Aortic smooth muscle cell (primary cell): ENCODE results near the gene LAIR1. TPM values are rescaled to one million over a fixed set of nuclear protein-coding genes. Genes with fewer than 3 reads are reported as not detected.

Experiments
- total RNA-seq: library from RNA; depleted of rRNA; stranded (reverse); fragments of >200 nt; gene quantifications from 2 replicates; pipeline ENCODE4 v1.2.3, GENCODE V29; 2014

LAIR1 gene
- total RNA-seq = not detected in 2 replicates

GRCh38 chr19:54364775-54365257 lies at the start of gene LAIR1:
Gene LAIR1, minus strand, starts transcription at chr19:54364931. Its CDS starts 127 bp downstream, at chr19:54364804.

GRCh38 chr19:54312436-54313377 lies 52.0 kb downstream of the LAIR1 start, which contains the start of gene LILRA5:
Gene LILRA5, minus strand, starts transcription at chr19:54313166. Its CDS starts 147 bp downstream, at chr19:54313019.

Other genes starting within 250 kb of the LAIR1 start
- gene TFPT, start 249.3 kb downstream of the LAIR1 start, total RNA-seq = 20.6 and 26.0 TPM in 2 replicates
- gene PRPF31, start 249.2 kb downstream of the LAIR1 start, total RNA-seq = 54.7 and 58.1 TPM in 2 replicates
- 11.0 and 15.3 TPM in 2 replicates for gene CNOT3, start 227.2 kb downstream of the LAIR1 start, total RNA-seq
- 7.3 and 7.9 TPM in 2 replicates for gene LENG1, start 205.2 kb downstream of the LAIR1 start, total RNA-seq
- 0.31 TPM in 1 of 2 replicates, not detected in the other for gene TMC4, start 191.8 kb downstream of the LAIR1 start, total RNA-seq
- gene MBOAT7, start 175.4 kb downstream of the LAIR1 start, total RNA-seq = 22.6 and 24.0 TPM in 2 replicates
- gene TSEN34, start 173.6 kb downstream of the LAIR1 start, total RNA-seq = 38.7 and 39.7 TPM in 2 replicates
- 2,262 and 2,314 TPM in 2 replicates for gene RPS9, start 164.1 kb downstream of the LAIR1 start, total RNA-seq
- not detected in 2 replicates for gene LILRB3, start 141.9 kb downstream of the LAIR1 start, total RNA-seq
- gene LILRA6, start 122.1 kb downstream of the LAIR1 start, total RNA-seq = not detected in 2 replicates
- not detected in 2 replicates for gene LILRB5, start 107.7 kb downstream of the LAIR1 start, total RNA-seq
- gene LILRB2, start 83.8 kb downstream of the LAIR1 start, total RNA-seq = not detected in 2 replicates
- gene LILRA5, start 51.8 kb downstream of the LAIR1 start, total RNA-seq = not detected in 2 replicates
- gene LILRA4, start 25.8 kb downstream of the LAIR1 start, total RNA-seq = not detected in 2 replicates
- not detected in 2 replicates for gene TTYH1, start 50.5 kb upstream of the LAIR1 start, total RNA-seq
- 34.9 and 45.4 TPM in 2 replicates for gene LENG8, start 84.3 kb upstream of the LAIR1 start, total RNA-seq
- gene LENG9, start 98.8 kb upstream of the LAIR1 start, total RNA-seq = 9.5 and 10.4 TPM in 2 replicates
- 23.9 and 33.4 TPM in 2 replicates for gene CDC42EP5, start 108.4 kb upstream of the LAIR1 start, total RNA-seq
- gene LAIR2, start 137.9 kb upstream of the LAIR1 start, total RNA-seq = not detected in 2 replicates
- gene LILRA2, start 208.9 kb upstream of the LAIR1 start, total RNA-seq = not detected in 2 replicates
- not detected in 2 replicates for gene LILRA1, start 228.7 kb upstream of the LAIR1 start, total RNA-seq